GM23338 (cell line): ENCODE data around the gene RAB30. TPM values are rescaled to one million over a fixed set of nuclear protein-coding genes. Genes with fewer than 3 reads are reported as not detected.

Experiments
- ATAC-seq: fragments of 200-7000 bp; cut with Tn5 transposase; 3 replicates; pipeline ENCODE4 v1.9.1; 2020
- DNase-seq: peaks from one replicate; pipeline ENCODE4 v3.0.0-alpha.2; 2015; ENCODE audit warnings: low spot score
- H2AFZ ChIP-seq: fragments of 200-600 bp; sonication (generic); 2 replicates; pipeline ENCODE4 v1.8.0; 2016; ENCODE audit warnings: antibody characterized with exemption, mild to moderate bottlenecking, moderate library complexity
- H3F3A ChIP-seq: fragments of 200-600 bp; sonication (generic); replicated peaks from 2 replicates; pipeline ENCODE4 v1.8.0; 2017; ENCODE audit warnings: antibody characterized with exemption, mixed run types, low read depth
- H3K27ac ChIP-seq: fragments of 200-600 bp; sonication (generic); 2 replicates; pipeline ENCODE4 v1.6.1; 2016; ENCODE audit warnings: low read depth
- H3K27me3 ChIP-seq: fragments of 200-600 bp; sonication (generic); 2 replicates; pipeline ENCODE4 v1.8.0; 2016; ENCODE audit warnings: mild to moderate bottlenecking, mixed run types, moderate library complexity; ENCODE audit not compliant: insufficient read depth
- H3K36me3 ChIP-seq: fragments of 200-600 bp; sonication (generic); 2 replicates; pipeline ENCODE4 v1.8.0; 2016; ENCODE audit warnings: mild to moderate bottlenecking; ENCODE audit not compliant: insufficient read depth
- H3K4me1 ChIP-seq: fragments of 200-600 bp; sonication (generic); 2 replicates; pipeline ENCODE4 v1.8.0; 2016; ENCODE audit warnings: mild to moderate bottlenecking, moderate library complexity; ENCODE audit not compliant: insufficient read depth
- H3K4me2 ChIP-seq: fragments of 200-600 bp; sonication (generic); 2 replicates; pipeline ENCODE4 v1.7.1; 2017; ENCODE audit warnings: mixed run types
- H3K4me3 ChIP-seq: fragments of 200-600 bp; sonication (generic); 2 replicates; pipeline ENCODE4 v1.6.1; 2016; ENCODE audit warnings: mixed run types
- H3K79me2 ChIP-seq: fragments of 200-600 bp; sonication (generic); replicated peaks from 2 replicates; pipeline ENCODE4 v1.8.0; 2017; ENCODE audit warnings: mild to moderate bottlenecking; ENCODE audit not compliant: insufficient read depth
- H3K9me2 ChIP-seq: fragments of 200-600 bp; sonication (generic); 2 replicates; pipeline ENCODE4 v1.8.0; 2017; ENCODE audit not compliant: insufficient read depth
- H4K20me1 ChIP-seq: fragments of 200-600 bp; sonication (generic); replicated peaks from 2 replicates; pipeline ENCODE4 v1.8.0; 2017; ENCODE audit warnings: mild to moderate bottlenecking; ENCODE audit not compliant: insufficient read depth
- H3K27ac Mint-ChIP-seq: 2 replicates; pipeline ENCODE4 v1.8.0; 2020; ENCODE audit warnings: inconsistent platforms, mild to moderate bottlenecking, moderate library complexity, mixed read lengths
- H3K27me3 Mint-ChIP-seq: 3 replicates; pipeline ENCODE4 v1.8.0; 2022; ENCODE audit warnings: low read depth, mild to moderate bottlenecking, moderate library complexity, mixed read lengths, inconsistent platforms; ENCODE audit not compliant: insufficient read depth, poor library complexity
- H3K36me3 Mint-ChIP-seq: 3 replicates; pipeline ENCODE4 v1.8.0; 2021; ENCODE audit warnings: low read depth, mild to moderate bottlenecking, inconsistent platforms, moderate library complexity, mixed read lengths
- H3K4me1 Mint-ChIP-seq: 3 replicates; pipeline ENCODE4 v1.8.0; 2020; ENCODE audit warnings: mild to moderate bottlenecking, inconsistent platforms, mixed read lengths
- H3K4me3 Mint-ChIP-seq: 3 replicates; pipeline ENCODE4 v1.8.0; 2021; ENCODE audit warnings: moderate library complexity, mild to moderate bottlenecking, inconsistent platforms, mixed read lengths
- H3K9me3 Mint-ChIP-seq: 3 replicates; pipeline ENCODE4 v1.8.0; 2020; ENCODE audit warnings: moderate library complexity, mild to moderate bottlenecking, inconsistent platforms, mixed read lengths
- CTCF ChIP-seq, 2 experiments: fragments of 200-600 bp in 1 of 2; sonication (generic) in 1 of 2; conservative IDR thresholded peaks; 2 replicates each; pipeline versions ENCODE4 v1.5.1 to v1.6.1; 2016 to 2017; ENCODE audit warnings: antibody characterized with exemption in 2 of 2, low read depth in 2 of 2, mild to moderate bottlenecking in 2 of 2, moderate library complexity in 1 of 2
- EZH2 ChIP-seq: fragments of 200-600 bp; sonication (generic); IDR thresholded peaks from one replicate; pipeline ENCODE4 v1.8.0; 2017; ENCODE audit warnings: antibody characterized with exemption, mild to moderate bottlenecking, low read depth; ENCODE audit not compliant: unreplicated experiment
- EZH2phosphoT487 ChIP-seq: fragments of 200-600 bp; sonication (generic); IDR thresholded peaks from one replicate; pipeline ENCODE4 v1.8.1; 2018; ENCODE audit warnings: antibody characterized with exemption; ENCODE audit not compliant: unreplicated experiment
- JUNB ChIP-seq: IDR thresholded peaks from one replicate; pipeline ENCODE4 v1.6.1; 2016; ENCODE audit warnings: antibody characterized with exemption; ENCODE audit not compliant: unreplicated experiment
- NANOG ChIP-seq: IDR thresholded peaks from 2 replicates; pipeline ENCODE4 v1.6.1; 2016; ENCODE audit warnings: antibody characterized with exemption, borderline replicate concordance
- STAT1 ChIP-seq: IDR thresholded peaks from one replicate; pipeline ENCODE4 v1.6.1; 2016; ENCODE audit warnings: antibody characterized with exemption; ENCODE audit not compliant: unreplicated experiment
- ZNF114 ChIP-seq: fragments of 250-450 bp; sonication (Bioruptor Pico); IDR thresholded peaks from 2 replicates; pipeline ENCODE4 v1.5.0; 2020; ENCODE audit warnings: mild to moderate bottlenecking, moderate library complexity
- polyA plus RNA-seq: library from polyadenylated mRNA; unstranded; fragments of >200 nt; fragmentation: Nextera tagmentation; extraction: Ambion mirVana; gene quantifications from 2 replicates; pipeline ENCODE4 v1.2.1, GENCODE V29; 2016
- total RNA-seq: library from RNA; depleted of rRNA; stranded (reverse); fragments of >200 nt; shearing (Covaris generic); gene quantifications from 2 replicates; pipeline ENCODE4 v1.2.3, GENCODE V29; 2014
- TF ChIP-seq, protein P1 (sequence below): IDR thresholded peaks from one replicate; pipeline ENCODE4 v1.6.1; 2018; ENCODE audit warnings: antibody characterized with exemption; ENCODE audit not compliant: unreplicated experiment
- TF ChIP-seq, protein P2 (sequence below): IDR thresholded peaks from 2 replicates; pipeline ENCODE4 v1.6.1; 2016; ENCODE audit warnings: antibody characterized with exemption

RAB30 gene
- total and polyA plus RNA-seq, 2 experiments from 2014 or later = 3.3 to 6.6 TPM

- H3K4me1 Mint-ChIP-seq = peaks cover 11% of the 10 kb centered on the region
- peak; percentile 69 for ATAC-seq
- peak; percentile 24 for DNase-seq
Observed at GRCh38 chr11:83007909-83008580, 63.7 kb downstream of the RAB30 start.

DNA sequence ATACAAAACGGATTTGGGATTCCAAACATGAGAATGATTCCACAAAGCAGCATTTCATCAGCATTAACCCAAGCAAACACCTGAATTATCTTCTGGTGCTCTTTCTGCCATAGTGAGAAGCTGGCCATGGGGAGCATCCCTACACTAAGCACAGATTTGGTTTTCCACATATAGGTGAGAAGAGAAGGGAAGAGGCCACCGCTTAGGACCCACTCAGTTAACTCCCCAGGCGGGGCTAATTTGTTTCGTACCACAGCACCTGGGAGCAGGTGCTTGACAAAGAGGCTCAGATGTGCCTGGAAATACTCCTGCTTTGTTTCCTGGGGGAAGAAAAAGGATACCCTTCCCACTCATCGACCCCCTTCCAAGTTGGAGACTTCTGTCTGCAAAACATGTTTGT is 64.2 kb downstream of the RAB30 start:
- H3K9me2 ChIP-seq = no peaks in the 10 kb centered on the region
- H3K4me3 Mint-ChIP-seq = no peak overlapping the region
- peak overlapping the region; percentile 52; the same call in 1 of the 2 replicates for H2AFZ ChIP-seq
- H3K4me2 ChIP-seq = no peak overlapping the region
- no peak overlapping the region for H3K4me3 ChIP-seq
- no peaks in the 10 kb centered on the region for H3K36me3 ChIP-seq
- H3K27ac Mint-ChIP-seq = no peak overlapping the region
- peaks cover 11% of the 10 kb centered on the region for H3K4me1 Mint-ChIP-seq
- no peaks in the 10 kb centered on the region; the same call in 1 of the 2 replicates for H4K20me1 ChIP-seq
- H3K27ac ChIP-seq = no peak overlapping the region
- ATAC-seq (peak; percentile 58), DNase-seq (no peak)
- H3K79me2 ChIP-seq = no peaks in the 10 kb centered on the region
- no peaks in the 10 kb centered on the region for H3K27me3 ChIP-seq
- H3K4me1 ChIP-seq = peaks cover 5% of the 10 kb centered on the region; the same call in 1 of the 2 replicates
- no peaks in the 10 kb centered on the region for H3K9me3 Mint-ChIP-seq
- H3F3A ChIP-seq = no peaks in the 10 kb centered on the region
- H3K36me3 Mint-ChIP-seq = no peaks in the 10 kb centered on the region
- H3K27me3 Mint-ChIP-seq = peaks cover 2% of the 10 kb centered on the region
- no peak for TF ChIP-seq STAT1
- TF ChIP-seq JUNB = no peak
- no peak for TF ChIP-seq CTCF (conservative IDR thresholded peaks at IDR 0.05; ENCODE audit: low read depth in 2 of 2)
- TF ChIP-seq, protein P1, sequence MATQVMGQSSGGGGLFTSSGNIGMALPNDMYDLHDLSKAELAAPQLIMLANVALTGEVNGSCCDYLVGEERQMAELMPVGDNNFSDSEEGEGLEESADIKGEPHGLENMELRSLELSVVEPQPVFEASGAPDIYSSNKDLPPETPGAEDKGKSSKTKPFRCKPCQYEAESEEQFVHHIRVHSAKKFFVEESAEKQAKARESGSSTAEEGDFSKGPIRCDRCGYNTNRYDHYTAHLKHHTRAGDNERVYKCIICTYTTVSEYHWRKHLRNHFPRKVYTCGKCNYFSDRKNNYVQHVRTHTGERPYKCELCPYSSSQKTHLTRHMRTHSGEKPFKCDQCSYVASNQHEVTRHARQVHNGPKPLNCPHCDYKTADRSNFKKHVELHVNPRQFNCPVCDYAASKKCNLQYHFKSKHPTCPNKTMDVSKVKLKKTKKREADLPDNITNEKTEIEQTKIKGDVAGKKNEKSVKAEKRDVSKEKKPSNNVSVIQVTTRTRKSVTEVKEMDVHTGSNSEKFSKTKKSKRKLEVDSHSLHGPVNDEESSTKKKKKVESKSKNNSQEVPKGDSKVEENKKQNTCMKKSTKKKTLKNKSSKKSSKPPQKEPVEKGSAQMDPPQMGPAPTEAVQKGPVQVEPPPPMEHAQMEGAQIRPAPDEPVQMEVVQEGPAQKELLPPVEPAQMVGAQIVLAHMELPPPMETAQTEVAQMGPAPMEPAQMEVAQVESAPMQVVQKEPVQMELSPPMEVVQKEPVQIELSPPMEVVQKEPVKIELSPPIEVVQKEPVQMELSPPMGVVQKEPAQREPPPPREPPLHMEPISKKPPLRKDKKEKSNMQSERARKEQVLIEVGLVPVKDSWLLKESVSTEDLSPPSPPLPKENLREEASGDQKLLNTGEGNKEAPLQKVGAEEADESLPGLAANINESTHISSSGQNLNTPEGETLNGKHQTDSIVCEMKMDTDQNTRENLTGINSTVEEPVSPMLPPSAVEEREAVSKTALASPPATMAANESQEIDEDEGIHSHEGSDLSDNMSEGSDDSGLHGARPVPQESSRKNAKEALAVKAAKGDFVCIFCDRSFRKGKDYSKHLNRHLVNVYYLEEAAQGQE = no peak
- TF ChIP-seq, protein P2, sequence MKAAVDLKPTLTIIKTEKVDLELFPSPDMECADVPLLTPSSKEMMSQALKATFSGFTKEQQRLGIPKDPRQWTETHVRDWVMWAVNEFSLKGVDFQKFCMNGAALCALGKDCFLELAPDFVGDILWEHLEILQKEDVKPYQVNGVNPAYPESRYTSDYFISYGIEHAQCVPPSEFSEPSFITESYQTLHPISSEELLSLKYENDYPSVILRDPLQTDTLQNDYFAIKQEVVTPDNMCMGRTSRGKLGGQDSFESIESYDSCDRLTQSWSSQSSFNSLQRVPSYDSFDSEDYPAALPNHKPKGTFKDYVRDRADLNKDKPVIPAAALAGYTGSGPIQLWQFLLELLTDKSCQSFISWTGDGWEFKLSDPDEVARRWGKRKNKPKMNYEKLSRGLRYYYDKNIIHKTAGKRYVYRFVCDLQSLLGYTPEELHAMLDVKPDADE = no peak
- TF ChIP-seq EZH2 = no peak
- no peak for TF ChIP-seq EZH2phosphoT487
- no peak for TF ChIP-seq NANOG

More at GRCh38 chr11:83007909-83008580, 63.7 kb downstream of the RAB30 start:
- H3K36me3 Mint-ChIP-seq = no peaks in the 10 kb centered on the region
- Histone ChIP-seq H3K4me3 (no peak overlapping the region), H3K4me1 (peaks cover 5% of the 10 kb centered on the region; the same call in 1 of the 2 replicates), H3K9me2 (no peaks in the 10 kb centered on the region), H3K79me2 (no peaks in the 10 kb centered on the region), H2AFZ (peak overlapping the region; percentile 52; the same call in 1 of the 2 replicates), H3K4me2 (no peak overlapping the region), H3K27ac (no peak overlapping the region), H4K20me1 (no peaks in the 10 kb centered on the region; the same call in 1 of the 2 replicates), H3F3A (no peaks in the 10 kb centered on the region), H3K36me3 (no peaks in the 10 kb centered on the region), H3K27me3 (no peaks in the 10 kb centered on the region)
- TF ChIP-seq ZNF114 (CRISPR knock-in tag) = no peak
- H3K4me3 Mint-ChIP-seq = no peak overlapping the region
- H3K9me3 Mint-ChIP-seq = no peaks in the 10 kb centered on the region
- peaks cover 2% of the 10 kb centered on the region for H3K27me3 Mint-ChIP-seq
- H3K27ac Mint-ChIP-seq = no peak overlapping the region
